B cell (primary cell): ENCODE measurements around the gene SLITRK6. TPM values are rescaled to one million over a fixed set of nuclear protein-coding genes. Genes with fewer than 3 reads are reported as not detected.

Source experiments
- ATAC-seq: fragments of 200-7000 bp; cut with Tn5 transposase; one replicate; pipeline ENCODE4 v1.10.0; 2021; ENCODE audit warnings: low read depth, mild to moderate bottlenecking, moderate number of reproducible peaks, moderate library complexity
- CTCF ChIA-PET: fragments of 350-600 bp; sonication (Branson Sonifier 250); formaldehyde crosslinking; loops from one replicate; lab custom pipeline; 2021; ENCODE audit warnings: antibody characterized with exemption, inconsistent platforms; lab: Charles Lee
- POLR2A ChIA-PET: fragments of 350-600 bp; sonication (Branson Sonifier 250); formaldehyde crosslinking; loops from one replicate; lab custom pipeline; 2021; ENCODE audit warnings: antibody characterized with exemption; lab: Charles Lee
- DNase-seq: peaks from one replicate; pipeline ENCODE4 v3.0.0; 2013
- H2AFZ ChIP-seq: 2 replicates; pipeline ENCODE4 v1.6.1; 2012; ENCODE audit warnings: mild to moderate bottlenecking, low read depth, low read length; ENCODE audit not compliant: insufficient read depth, poor library complexity, severe bottlenecking
- H3K27ac ChIP-seq, 2 donors: 1 replicate in 1 of 2; 2 replicates in 1 of 2; pipeline ENCODE4 v1.5.1; 2012 to 2013; ENCODE audit warnings: low read length in 2 of 2, mild to moderate bottlenecking in 2 of 2, moderate library complexity in 1 of 2
- H3K27me3 ChIP-seq, 4 experiments: fragments of 200-600 bp in 1 of 4; sonication (generic) in 1 of 4; replicated peaks in 1 of 4; 1 replicate in 2 of 4; 2 replicates in 2 of 4; pipeline versions ENCODE4 v1.6.1 to v1.7.0; 2013 to 2016; ENCODE audit warnings: low read length in 3 of 4, mild to moderate bottlenecking in 2 of 4, mixed read lengths in 1 of 4, moderate library complexity in 1 of 4; ENCODE audit not compliant: insufficient read depth in 4 of 4, control insufficient read depth in 3 of 4; ENCODE audit errors: control extremely low read depth in 1 of 4
- H3K36me3 ChIP-seq, 2 experiments: replicated peaks in 1 of 2; 1 replicate in 1 of 2; 2 replicates in 1 of 2; pipeline versions ENCODE4 v1.6.1 to v1.7.1; 2013; ENCODE audit warnings: low read length in 1 of 2; ENCODE audit not compliant: insufficient read depth in 2 of 2, control insufficient read depth in 1 of 2; ENCODE audit errors: control extremely low read depth in 1 of 2, extremely low read depth in 1 of 2
- H3K4me1 ChIP-seq, 2 donors: fragments of 200-600 bp in 1 of 2; sonication (generic) in 1 of 2; 1 replicate in 1 of 2; 2 replicates in 1 of 2; pipeline versions ENCODE4 v1.5.1 to v1.6.1; 2013 to 2017; ENCODE audit warnings: low read length in 2 of 2; ENCODE audit not compliant: control insufficient read depth in 2 of 2, insufficient read depth in 2 of 2
- H3K4me2 ChIP-seq: replicated peaks from 2 replicates; pipeline ENCODE3; 2012; ENCODE audit warnings: mild to moderate bottlenecking, low read depth, low read length; ENCODE audit not compliant: poor library complexity, severe bottlenecking
- H3K4me3 ChIP-seq, 5 experiments: fragments of 200-600 bp in 1 of 5; sonication (generic) in 1 of 5; 1 replicate in 3 of 5; 2 replicates in 2 of 5; pipeline versions ENCODE4 v1.5.1 to v1.7.0; 2011 to 2016; ENCODE audit warnings: low read length in 4 of 5, mild to moderate bottlenecking in 4 of 5, low read depth in 2 of 5, control low read depth in 1 of 5, moderate library complexity in 1 of 5; ENCODE audit not compliant: insufficient read depth in 1 of 5; ENCODE audit errors: control extremely low read depth in 1 of 5, extremely low read depth in 1 of 5
- H3K79me2 ChIP-seq: fragments of 200-600 bp; sonication (generic); one replicate; pipeline ENCODE4 v1.6.0; 2016; ENCODE audit warnings: low read length; ENCODE audit not compliant: control insufficient read depth, insufficient read depth
- H3K9ac ChIP-seq: fragments of 200-600 bp; sonication (generic); 2 replicates; pipeline ENCODE4 v1.6.1; 2017; ENCODE audit warnings: mild to moderate bottlenecking, low read length, moderate library complexity
- H3K9me3 ChIP-seq, 3 donors: one replicate each; pipeline versions ENCODE4 v1.6.1 to v1.7.1; 2013; ENCODE audit warnings: low read length in 2 of 3; ENCODE audit not compliant: control insufficient read depth in 2 of 3, insufficient read depth in 1 of 3; ENCODE audit errors: control extremely low read depth in 1 of 3
- H4K20me1 ChIP-seq: 2 replicates; pipeline ENCODE4 v1.6.0; 2012; ENCODE audit warnings: mild to moderate bottlenecking, low read length; ENCODE audit not compliant: insufficient read depth, control insufficient read depth, poor library complexity, severe bottlenecking
- H3K27ac Mint-ChIP-seq: one replicate; pipeline ENCODE4 v1.8.0; 2021; ENCODE audit warnings: mixed read lengths
- H3K27me3 Mint-ChIP-seq: one replicate; pipeline ENCODE4 v1.8.0; 2021; ENCODE audit warnings: mixed read lengths
- H3K4me1 Mint-ChIP-seq: one replicate; pipeline ENCODE4 v1.8.0; 2021; ENCODE audit warnings: mixed read lengths
- H3K4me3 Mint-ChIP-seq: one replicate; pipeline ENCODE4 v1.8.0; 2021; ENCODE audit warnings: mixed read lengths
- H3K9me3 Mint-ChIP-seq: one replicate; pipeline ENCODE4 v1.8.0; 2022; ENCODE audit warnings: mixed read lengths; ENCODE audit not compliant: insufficient read depth
- EZH2 ChIP-seq: IDR thresholded peaks from 2 replicates; pipeline ENCODE4 v1.6.1; 2012; ENCODE audit warnings: borderline replicate concordance, low read depth, mild to moderate bottlenecking, moderate library complexity, low read length; ENCODE audit not compliant: insufficient read depth, poor library complexity, severe bottlenecking
- WGBS: methylation state at CpG from one replicate; pipeline ENCODE4 v1.1.5; 2013; ENCODE audit warnings: missing lambda C conversion rate; ENCODE audit not compliant: insufficient coverage; 5-methylcytosine and 5-hydroxymethylcytosine counted together
- intact Hi-C: fragments of 100-400 bp; cut with micrococcal nuclease; formaldehyde crosslinking; loops from one replicate; pipeline ENCODE4 v1.10.0; 2022
- polyA minus RNA-seq: library from RNA; depleted of rRNA, polyadenylated mRNA; stranded (reverse); fragments of >200 nt; gene quantifications from 2 replicates; pipeline ENCODE4 v1.2.3, GENCODE V29; 2012
- polyA plus RNA-seq: library from polyadenylated mRNA; depleted of rRNA; stranded (reverse); fragments of >200 nt; gene quantifications from 2 replicates; pipeline ENCODE4 v1.2.3, GENCODE V29; 2012
- total RNA-seq, 2 donors: library from RNA; stranded (reverse); fragments of 120-200 nt in 1 of 2; gene quantifications; 1 replicate in 1 of 2; 2 replicates in 1 of 2; pipeline versions ENCODE4 v1.2.3 to v1.2.4, GENCODE V29; 2013 to 2022
- TF ChIP-seq, protein P1 (sequence below): fragments of 200-600 bp; IDR thresholded peaks from one replicate; pipeline ENCODE4 v1.8.0; 2022; ENCODE audit warnings: antibody characterized with exemption, mild to moderate bottlenecking

The SLITRK6 gene, protein sequence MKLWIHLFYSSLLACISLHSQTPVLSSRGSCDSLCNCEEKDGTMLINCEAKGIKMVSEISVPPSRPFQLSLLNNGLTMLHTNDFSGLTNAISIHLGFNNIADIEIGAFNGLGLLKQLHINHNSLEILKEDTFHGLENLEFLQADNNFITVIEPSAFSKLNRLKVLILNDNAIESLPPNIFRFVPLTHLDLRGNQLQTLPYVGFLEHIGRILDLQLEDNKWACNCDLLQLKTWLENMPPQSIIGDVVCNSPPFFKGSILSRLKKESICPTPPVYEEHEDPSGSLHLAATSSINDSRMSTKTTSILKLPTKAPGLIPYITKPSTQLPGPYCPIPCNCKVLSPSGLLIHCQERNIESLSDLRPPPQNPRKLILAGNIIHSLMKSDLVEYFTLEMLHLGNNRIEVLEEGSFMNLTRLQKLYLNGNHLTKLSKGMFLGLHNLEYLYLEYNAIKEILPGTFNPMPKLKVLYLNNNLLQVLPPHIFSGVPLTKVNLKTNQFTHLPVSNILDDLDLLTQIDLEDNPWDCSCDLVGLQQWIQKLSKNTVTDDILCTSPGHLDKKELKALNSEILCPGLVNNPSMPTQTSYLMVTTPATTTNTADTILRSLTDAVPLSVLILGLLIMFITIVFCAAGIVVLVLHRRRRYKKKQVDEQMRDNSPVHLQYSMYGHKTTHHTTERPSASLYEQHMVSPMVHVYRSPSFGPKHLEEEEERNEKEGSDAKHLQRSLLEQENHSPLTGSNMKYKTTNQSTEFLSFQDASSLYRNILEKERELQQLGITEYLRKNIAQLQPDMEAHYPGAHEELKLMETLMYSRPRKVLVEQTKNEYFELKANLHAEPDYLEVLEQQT
- total RNA-seq (not detected in 2 replicates), polyA plus RNA-seq (not detected in 2 replicates), polyA minus RNA-seq (not detected in 2 replicates)
- 0.19 TPM for total RNA-seq (2013)

DNA sequence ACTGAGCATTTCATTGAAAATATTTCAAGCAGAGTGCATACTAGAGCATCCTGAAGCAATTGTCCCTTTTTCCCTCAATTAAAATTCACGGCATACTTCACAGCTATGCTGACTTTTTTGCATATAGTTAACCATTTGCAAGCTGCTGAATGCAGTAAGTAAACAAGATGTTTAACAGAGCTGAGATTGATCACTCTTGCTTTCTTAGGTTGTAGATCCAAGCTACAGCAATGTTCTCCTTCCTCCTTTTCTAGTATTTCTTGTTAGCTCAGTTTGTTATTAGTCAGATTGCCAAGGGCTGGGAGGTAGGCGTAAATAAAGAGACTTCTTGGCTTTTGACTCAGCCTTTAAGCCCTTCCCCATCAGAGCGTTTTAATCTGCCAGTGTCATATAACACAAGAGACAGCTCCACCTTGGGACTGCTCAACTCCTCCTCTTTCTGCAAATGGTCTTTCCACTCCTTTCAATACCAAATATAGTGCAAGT, at the start of gene SLITRK6:
Gene SLITRK6, minus strand, starts transcription at position 323 of the 486 bp plus-strand sequence. CDS start 2,911 bp downstream, outside the sequence.
- Mint-ChIP-seq H3K27ac (no peak within 1 kb of the TSS), H3K9me3 (no peaks in the 10 kb centered on the region), H3K4me1 (no peaks in the 10 kb centered on the region), H3K4me3 (no peak within 1 kb of the TSS), H3K27me3 (no peaks in the 10 kb centered on the region)
- Histone ChIP-seq H3K27ac (no peak within 1 kb of the TSS), H3K4me2 (no peak within 1 kb of the TSS), H4K20me1 (no peaks in the 10 kb centered on the region), H3K79me2 (no peaks in the 10 kb centered on the region), H2AFZ (no peak within 1 kb of the TSS), H3K27me3 (no peaks in the 10 kb centered on the region), H3K4me3 (no peak within 1 kb of the TSS), H3K9ac (no peak within 1 kb of the TSS), H3K4me1 (no peaks in the 10 kb centered on the region), H3K36me3 (no peaks in the 10 kb centered on the region), H3K9me3 (no peaks in the 10 kb centered on the region)
- ChIA-PET POLR2A (no interaction called here), CTCF (no interaction called here)
- no peak for DNase-seq
- TF ChIP-seq, protein P1, sequence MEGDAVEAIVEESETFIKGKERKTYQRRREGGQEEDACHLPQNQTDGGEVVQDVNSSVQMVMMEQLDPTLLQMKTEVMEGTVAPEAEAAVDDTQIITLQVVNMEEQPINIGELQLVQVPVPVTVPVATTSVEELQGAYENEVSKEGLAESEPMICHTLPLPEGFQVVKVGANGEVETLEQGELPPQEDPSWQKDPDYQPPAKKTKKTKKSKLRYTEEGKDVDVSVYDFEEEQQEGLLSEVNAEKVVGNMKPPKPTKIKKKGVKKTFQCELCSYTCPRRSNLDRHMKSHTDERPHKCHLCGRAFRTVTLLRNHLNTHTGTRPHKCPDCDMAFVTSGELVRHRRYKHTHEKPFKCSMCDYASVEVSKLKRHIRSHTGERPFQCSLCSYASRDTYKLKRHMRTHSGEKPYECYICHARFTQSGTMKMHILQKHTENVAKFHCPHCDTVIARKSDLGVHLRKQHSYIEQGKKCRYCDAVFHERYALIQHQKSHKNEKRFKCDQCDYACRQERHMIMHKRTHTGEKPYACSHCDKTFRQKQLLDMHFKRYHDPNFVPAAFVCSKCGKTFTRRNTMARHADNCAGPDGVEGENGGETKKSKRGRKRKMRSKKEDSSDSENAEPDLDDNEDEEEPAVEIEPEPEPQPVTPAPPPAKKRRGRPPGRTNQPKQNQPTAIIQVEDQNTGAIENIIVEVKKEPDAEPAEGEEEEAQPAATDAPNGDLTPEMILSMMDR = no peak
- TF ChIP-seq EZH2 = no peak
- 33% methylated on average over 1 of the region's 3 CpGs for WGBS
- intact Hi-C loops = no loop called here
- ATAC-seq = no peak
